ENCODE measurements around the gene TRIM72. TPM values are rescaled to one million over a fixed set of nuclear protein-coding genes. Genes with fewer than 3 reads are reported as not detected.

Gene TRIM72
- total and polyA plus RNA-seq, 2 of the 8 experiments (the other 6 are each of a cell fraction or from before 2014, with no cell fraction given) = 0.57 to 2.1 TPM

- H3K79me2 ChIP-seq (ENCODE audit: control insufficient read depth in 1 of 2, insufficient read depth in 2 of 2, low read length in 2 of 2) = 0 out of 4 replicates have a peak, but pooled peaks cover 0 to 3% of the 10 kb centered on the region in 2 experiments
- peak overlapping the region in 2 of 4 experiments; percentile 61 to 74; a peak in 5 of 8 replicates for H3K4me3 ChIP-seq (ENCODE audit: extremely low read depth in 1 of 4, insufficient read depth in 2 of 4, low read depth in 3 of 4, low read length in 4 of 4)
- no peak overlapping the region for H3K4ac ChIP-seq (replicated peaks; ENCODE audit: insufficient read length, low read depth, low read length)
- no peak overlapping the region; a peak in 1 of 7 replicates for H3K9ac ChIP-seq (replicated peaks in 1 of 4; ENCODE audit: extremely low read depth in 1 of 4, low read depth in 3 of 4, low read length in 3 of 4)
- no peak overlapping the region for H3K56ac ChIP-seq (replicated peaks; ENCODE audit: insufficient read length, low read depth, low read length)
- no peak overlapping the region for H2BK20ac ChIP-seq (ENCODE audit: low read length)
- H2AFZ ChIP-seq (ENCODE audit: low read length) = no peak overlapping the region
- H3K4me1 ChIP-seq (replicated peaks in 1 of 4; ENCODE audit: control insufficient read depth in 3 of 4, insufficient read depth in 4 of 4, low read length in 3 of 4) = peaks cover 0 to 7% (median 4%) of the 10 kb centered on the region in 4 experiments; a peak in 5 of 7 replicates
- H4K8ac ChIP-seq (ENCODE audit: extremely low read depth, insufficient read depth, low read length) = no peak overlapping the region
- no peak overlapping the region for H3K18ac ChIP-seq (ENCODE audit: extremely low read depth, low read length)
- H3K79me1 ChIP-seq (ENCODE audit: low read depth, low read length) = peaks cover 9% of the 10 kb centered on the region
- peak overlapping the region; percentile 18 for H4K5ac ChIP-seq (ENCODE audit: insufficient read length, low read depth, low read length)
- no peak overlapping the region for H3K27ac ChIP-seq (ENCODE audit: low read depth, low read length)
- H2BK5ac ChIP-seq (ENCODE audit: low read depth, low read length) = peak overlapping the region; percentile 58
- TF ChIP-seq RAD21 (IDR thresholded peaks at IDR 0.05 in 1 of 2, conservative IDR thresholded peaks at IDR 0.05 in 1 of 2; ENCODE audit: low read depth in 2 of 2, low read length in 2 of 2) (0 out of 4 replicates have a peak, but pooled peaks of 1 of the 2 experiments have one; percentile 8), CREB1 (IDR thresholded peaks at IDR 0.05) (no peak), E2F6 (IDR thresholded peaks at IDR 0.05) (no peak)
- no peaks in the 10 kb centered on the region for H3K9me3 ChIP-seq (ENCODE audit: insufficient read depth in 2 of 2, low read depth in 1 of 2, low read length in 1 of 2)
- H2BK120ac ChIP-seq (replicated peaks; ENCODE audit: low read depth, low read length) = no peak overlapping the region
- no peak overlapping the region for H4K91ac ChIP-seq (replicated peaks; ENCODE audit: insufficient read length, low read length)
- H2BK12ac ChIP-seq (ENCODE audit: low read depth, low read length) = peak overlapping the region; percentile 68; the same call in 1 of the 2 replicates
- DNase-seq (ENCODE audit: low read depth in 1 of 2, low spot score in 2 of 2) (no peak), FAIRE-seq (no peak)
- no peak overlapping the region for H2BK15ac ChIP-seq (ENCODE audit: low read length)
- H4K20me1 ChIP-seq (replicated peaks in 1 of 2; ENCODE audit: control insufficient read depth in 1 of 2, insufficient read depth in 2 of 2, low read length in 2 of 2) = peaks cover 3 to 11% of the 10 kb centered on the region in 2 experiments
- H3K14ac ChIP-seq (ENCODE audit: insufficient read length) = no peak overlapping the region
- H3K27me3 ChIP-seq (replicated peaks in 1 of 4; ENCODE audit: control insufficient read depth in 3 of 4, extremely low read depth in 1 of 4, insufficient read depth in 3 of 4, low read length in 3 of 4) = peaks cover 0 to 6% (median 3%) of the 10 kb centered on the region in 4 experiments; a peak in 3 of 7 replicates
- H3K36me3 ChIP-seq (ENCODE audit: control insufficient read depth in 2 of 4, insufficient read depth in 4 of 4, low read length in 3 of 4) = peaks cover 0 to 8% (median 5%) of the 10 kb centered on the region in 4 experiments; a peak in 6 of 8 replicates
- POLR2A ChIA-PET (ENCODE audit: partially characterized antibody) = interaction anchor here (0.7 to 24.0 kb wide), 24 partner anchors 4 to 251 kb away, joined by 3 to 430 read pairs (median 4); partner anchors contain the start of genes FUS, KAT8, ORAI3 and PYCARD
- no peak overlapping the region for H3K23ac ChIP-seq (ENCODE audit: insufficient read length)
- peaks cover 15% of the 10 kb centered on the region; the same call in 1 of the 2 replicates for H3K23me2 ChIP-seq (ENCODE audit: low read depth, low read length)
- CTCF ChIA-PET (ENCODE audit: partially characterized antibody) = interaction anchor here (0.6 to 4.1 kb wide), 12 partner anchors 11 to 668 kb away, joined by 3 to 10 read pairs (median 4); partner anchors contain the start of genes PYDC1 and ZNF843
- peak overlapping the region; percentile 90 to 98 for H3K4me2 ChIP-seq (ENCODE audit: insufficient read depth in 1 of 2, low read depth in 2 of 2, low read length in 2 of 2)
- WGBS, 2 experiments (ENCODE audit: extremely low coverage in 1 of 2, insufficient coverage in 1 of 2, insufficient read length in 1 of 2, insufficient replicate concordance in 2 of 2, low coverage in 1 of 2, low lambda C conversion rate in 2 of 2, missing lambda C conversion rate in 1 of 2) = 88% methylated on average over 8 of the region's 8 CpGs; no CpG with 5 or more reads in 1 of the 2 experiments
- H2AK5ac ChIP-seq (ENCODE audit: low read depth, low read length) = 0 out of 2 replicates have a peak overlapping the region, but pooled peaks have one; percentile 53
Measured at GRCh38 chr16:31200821-31201568, 12.9 kb upstream of the TRIM72 start.

Measured in H1 (cell line).